ENCODE measurements around the gene TMEM106A. TPM values are rescaled to one million over a fixed set of nuclear protein-coding genes. Genes with fewer than 3 reads are reported as not detected.

TMEM106A gene
- total and polyA plus RNA-seq, 4 donors = 2.3 to 6.9 (median 4.2) TPM

- Histone ChIP-seq H3K27me3 (ENCODE audit: control insufficient read depth, insufficient read depth, low read length) (no peaks in the 10 kb centered on the region), H3K36me3 (ENCODE audit: control insufficient read depth, insufficient read depth, low read length) (peaks cover 30% of the 10 kb centered on the region), H3K27ac (ENCODE audit: low read depth, low read length) (no peak overlapping the region), H3K4me1 (ENCODE audit: control insufficient read depth, insufficient read depth, low read length) (peaks cover 12% of the 10 kb centered on the region), H3K9me3 (ENCODE audit: control insufficient read depth, insufficient read depth, low read length) (no peaks in the 10 kb centered on the region), H3K4me3 (ENCODE audit: low read depth, low read length) (no peak overlapping the region)
- DNase-seq (ENCODE audit: low read depth in 4 of 6, low spot score in 6 of 6) = no peak
- 90% methylated on average over 1 of the region's 2 CpGs for WGBS (ENCODE audit: insufficient coverage)
Measured at GRCh38 chr17:43213545-43213944, 1.9 kb downstream of the TMEM106A start.

- Histone ChIP-seq H3K36me3 (ENCODE audit: control insufficient read depth, insufficient read depth, low read length) (peaks cover 21% of the 10 kb centered on the region), H3K27ac (ENCODE audit: low read depth, low read length) (no peak overlapping the region), H3K4me1 (ENCODE audit: control insufficient read depth, insufficient read depth, low read length) (peaks cover 12% of the 10 kb centered on the region), H3K27me3 (ENCODE audit: control insufficient read depth, insufficient read depth, low read length) (no peaks in the 10 kb centered on the region), H3K9me3 (ENCODE audit: control insufficient read depth, insufficient read depth, low read length) (no peaks in the 10 kb centered on the region), H3K4me3 (ENCODE audit: low read depth, low read length) (no peak overlapping the region)
- no peak for DNase-seq (ENCODE audit: low read depth in 4 of 6, low spot score in 6 of 6)
- WGBS (ENCODE audit: insufficient coverage) = 65% methylated on average over 2 of the region's 3 CpGs
Measured at GRCh38 chr17:43215341-43215740, 3.7 kb downstream of the TMEM106A start.

- peaks cover 21% of the 10 kb centered on the region for H3K36me3 ChIP-seq (ENCODE audit: control insufficient read depth, insufficient read depth, low read length)
- no peaks in the 10 kb centered on the region for H3K9me3 ChIP-seq (ENCODE audit: control insufficient read depth, insufficient read depth, low read length)
- no peaks in the 10 kb centered on the region for H3K27me3 ChIP-seq (ENCODE audit: control insufficient read depth, insufficient read depth, low read length)
- DNase-seq (ENCODE audit: low read depth in 4 of 6, low spot score in 6 of 6) = no peak
- peaks cover 12% of the 10 kb centered on the region for H3K4me1 ChIP-seq (ENCODE audit: control insufficient read depth, insufficient read depth, low read length)
- 76% methylated on average over 2 of the region's 4 CpGs for WGBS (ENCODE audit: insufficient coverage)
- no peak overlapping the region for H3K4me3 ChIP-seq (ENCODE audit: low read depth, low read length)
- H3K27ac ChIP-seq (ENCODE audit: low read depth, low read length) = no peak overlapping the region
Measured at GRCh38 chr17:43216369-43216761, 4.7 kb downstream of the TMEM106A start.

- no peaks in the 10 kb centered on the region for H3K9me3 ChIP-seq (ENCODE audit: control insufficient read depth, insufficient read depth, low read length)
- no peaks in the 10 kb centered on the region for H3K27me3 ChIP-seq (ENCODE audit: control insufficient read depth, insufficient read depth, low read length)
- no peak overlapping the region for H3K27ac ChIP-seq (ENCODE audit: low read depth, low read length)
- peaks cover 19% of the 10 kb centered on the region for H3K36me3 ChIP-seq (ENCODE audit: control insufficient read depth, insufficient read depth, low read length)
- DNase-seq (ENCODE audit: low read depth in 4 of 6, low spot score in 6 of 6) = no peak
- H3K4me1 ChIP-seq (ENCODE audit: control insufficient read depth, insufficient read depth, low read length) = peaks cover 8% of the 10 kb centered on the region
- 86% methylated on average over 4 of the region's 4 CpGs for WGBS (ENCODE audit: insufficient coverage)
- H3K4me3 ChIP-seq (ENCODE audit: low read depth, low read length) = no peak overlapping the region
Measured at GRCh38 chr17:43216762-43217613, 5.3 kb downstream of the TMEM106A start.

- Histone ChIP-seq H3K9me3 (ENCODE audit: control insufficient read depth, insufficient read depth, low read length) (no peaks in the 10 kb centered on the region), H3K27me3 (ENCODE audit: control insufficient read depth, insufficient read depth, low read length) (no peaks in the 10 kb centered on the region), H3K4me1 (ENCODE audit: control insufficient read depth, insufficient read depth, low read length) (peaks cover 4% of the 10 kb centered on the region), H3K36me3 (ENCODE audit: control insufficient read depth, insufficient read depth, low read length) (peaks cover 19% of the 10 kb centered on the region), H3K4me3 (ENCODE audit: low read depth, low read length) (no peak overlapping the region), H3K27ac (ENCODE audit: low read depth, low read length) (no peak overlapping the region)
- WGBS (ENCODE audit: insufficient coverage) = 100% methylated on average over 2 of the region's 2 CpGs
- DNase-seq (ENCODE audit: low read depth in 4 of 6, low spot score in 6 of 6) = no peak
Measured at GRCh38 chr17:43217614-43218087, 6.0 kb downstream of the TMEM106A start.

GRCh38 chr17:43219001-43219400, 7.3 kb downstream of the TMEM106A start:
- no peak for DNase-seq (ENCODE audit: low read depth in 4 of 6, low spot score in 6 of 6)
- Histone ChIP-seq H3K4me1 (ENCODE audit: control insufficient read depth, insufficient read depth, low read length) (no peaks in the 10 kb centered on the region), H3K9me3 (ENCODE audit: control insufficient read depth, insufficient read depth, low read length) (no peaks in the 10 kb centered on the region), H3K27ac (ENCODE audit: low read depth, low read length) (no peak overlapping the region), H3K36me3 (ENCODE audit: control insufficient read depth, insufficient read depth, low read length) (peaks cover 20% of the 10 kb centered on the region), H3K4me3 (ENCODE audit: low read depth, low read length) (no peak overlapping the region), H3K27me3 (ENCODE audit: control insufficient read depth, insufficient read depth, low read length) (no peaks in the 10 kb centered on the region)
- WGBS (ENCODE audit: insufficient coverage) = 86% methylated on average over 1 of the region's 2 CpGs

- no peak overlapping the region for H3K27ac ChIP-seq (ENCODE audit: low read depth, low read length)
- H3K4me3 ChIP-seq (ENCODE audit: low read depth, low read length) = no peak overlapping the region
- H3K36me3 ChIP-seq (ENCODE audit: control insufficient read depth, insufficient read depth, low read length) = peaks cover 19% of the 10 kb centered on the region
- no peak for DNase-seq (ENCODE audit: low read depth in 4 of 6, low spot score in 6 of 6)
- H3K9me3 ChIP-seq (ENCODE audit: control insufficient read depth, insufficient read depth, low read length) = no peaks in the 10 kb centered on the region
- H3K4me1 ChIP-seq (ENCODE audit: control insufficient read depth, insufficient read depth, low read length) = no peaks in the 10 kb centered on the region
- 91% methylated on average over 4 of the region's 8 CpGs for whole genome bisulfite sequencing (ENCODE audit: insufficient coverage)
- no peaks in the 10 kb centered on the region for H3K27me3 ChIP-seq (ENCODE audit: control insufficient read depth, insufficient read depth, low read length)
Measured at GRCh38 chr17:43219746-43220380, 8.2 kb downstream of the TMEM106A start.

GRCh38 chr17:43220511-43221125, 8.9 kb downstream of the TMEM106A start:
- H3K4me1 ChIP-seq (ENCODE audit: control insufficient read depth, insufficient read depth, low read length) = no peaks in the 10 kb centered on the region
- no peaks in the 10 kb centered on the region for H3K9me3 ChIP-seq (ENCODE audit: control insufficient read depth, insufficient read depth, low read length)
- H3K36me3 ChIP-seq (ENCODE audit: control insufficient read depth, insufficient read depth, low read length) = peaks cover 18% of the 10 kb centered on the region
- DNase-seq (ENCODE audit: low read depth in 4 of 6, low spot score in 6 of 6) = no peak
- H3K27me3 ChIP-seq (ENCODE audit: control insufficient read depth, insufficient read depth, low read length) = no peaks in the 10 kb centered on the region
- no peak overlapping the region for H3K4me3 ChIP-seq (ENCODE audit: low read depth, low read length)
- WGBS (ENCODE audit: insufficient coverage) = 68% methylated on average over 3 of the region's 9 CpGs
- H3K27ac ChIP-seq (ENCODE audit: low read depth, low read length) = no peak overlapping the region

- Histone ChIP-seq H3K4me3 (ENCODE audit: low read depth, low read length) (no peak overlapping the region), H3K27me3 (ENCODE audit: control insufficient read depth, insufficient read depth, low read length) (no peaks in the 10 kb centered on the region), H3K27ac (ENCODE audit: low read depth, low read length) (no peak overlapping the region), H3K9me3 (ENCODE audit: control insufficient read depth, insufficient read depth, low read length) (no peaks in the 10 kb centered on the region), H3K4me1 (ENCODE audit: control insufficient read depth, insufficient read depth, low read length) (no peaks in the 10 kb centered on the region), H3K36me3 (ENCODE audit: control insufficient read depth, insufficient read depth, low read length) (peaks cover 5% of the 10 kb centered on the region)
- DNase-seq (ENCODE audit: low read depth in 4 of 6, low spot score in 6 of 6) = no peak
- 83% methylated on average over 5 of the region's 7 CpGs for WGBS (ENCODE audit: insufficient coverage)
Measured at GRCh38 chr17:43224146-43224705, 12.6 kb downstream of the TMEM106A start.
